ENCODE measurements around the gene COL4A5. TPM values are rescaled to one million over a fixed set of nuclear protein-coding genes. Genes with fewer than 3 reads are reported as not detected.
"Not testable (repeated sequence)": the region's sequence is repeated elsewhere in the genome, so short reads cannot be mapped to it uniquely, and the experiment has no call there.

The COL4A5 gene
- total RNA-seq = not detected

- Mint-ChIP-seq H3K4me1 (no peaks in the 10 kb centered on the region), H3K27me3 (peaks cover 25% of the 10 kb centered on the region), H3K4me3 (peak within 1 kb of the TSS; percentile 39), H3K27ac (no peak within 1 kb of the TSS), H3K9me3 (no peaks in the 10 kb centered on the region), H3K36me3 (ENCODE audit: low read depth) (no peaks in the 10 kb centered on the region)
- DNase-seq = no peak
- POLR2A ChIA-PET = no interaction called here
- CTCF ChIA-PET = no interaction called here
Observed at GRCh38 chrX:108439426-108439942, at the start of gene COL4A5. Gene COL4A5 (plus strand): TSS chrX:108439838. CDS start chrX:108440126, 288 bp downstream.

GRCh38 chrX:108390976-108391717 lies 48.5 kb upstream of the COL4A5 start:
- CTCF ChIA-PET; H3K4me1 Mint-ChIP-seq; H3K4me3 Mint-ChIP-seq; H3K27me3 Mint-ChIP-seq; POLR2A ChIA-PET; H3K9me3 Mint-ChIP-seq; H3K36me3 Mint-ChIP-seq (ENCODE audit: low read depth); H3K27ac Mint-ChIP-seq; DNase-seq: not testable (repeated sequence)

GRCh38 chrX:108396188-108396891 lies 43.3 kb upstream of the COL4A5 start:
- Mint-ChIP-seq H3K9me3 (no peaks in the 10 kb centered on the region), H3K4me1 (no peaks in the 10 kb centered on the region), H3K4me3 (no peak overlapping the region), H3K36me3 (ENCODE audit: low read depth) (no peaks in the 10 kb centered on the region), H3K27me3 (no peaks in the 10 kb centered on the region), H3K27ac (no peak overlapping the region)
- no peak for DNase-seq
- POLR2A ChIA-PET = no interaction called here
- CTCF ChIA-PET = no interaction called here

- POLR2A ChIA-PET = no interaction called here
- H3K27me3 Mint-ChIP-seq = no peaks in the 10 kb centered on the region
- no peak overlapping the region for H3K4me3 Mint-ChIP-seq
- no peaks in the 10 kb centered on the region for H3K4me1 Mint-ChIP-seq
- no peaks in the 10 kb centered on the region for H3K9me3 Mint-ChIP-seq
- no peaks in the 10 kb centered on the region for H3K36me3 Mint-ChIP-seq (ENCODE audit: low read depth)
- DNase-seq = no peak
- CTCF ChIA-PET = no interaction called here
- H3K27ac Mint-ChIP-seq = no peak overlapping the region
Observed at GRCh38 chrX:108396986-108397385, 42.7 kb upstream of the COL4A5 start.

- no peaks in the 10 kb centered on the region for H3K4me1 Mint-ChIP-seq
Observed at GRCh38 chrX:108397627-108398391, 41.8 kb upstream of the COL4A5 start.

GRCh38 chrX:108399418-108400165 lies 40.0 kb upstream of the COL4A5 start:
- Mint-ChIP-seq H3K4me3 (no peak overlapping the region), H3K27me3 (no peaks in the 10 kb centered on the region), H3K9me3 (no peaks in the 10 kb centered on the region), H3K36me3 (ENCODE audit: low read depth) (no peaks in the 10 kb centered on the region), H3K4me1 (no peaks in the 10 kb centered on the region), H3K27ac (no peak overlapping the region)
- DNase-seq = no peak
- ChIA-PET CTCF (no interaction called here), POLR2A (no interaction called here)

More at GRCh38 chrX:108397627-108398391, 41.8 kb upstream of the COL4A5 start:
- H3K27me3 Mint-ChIP-seq = no peaks in the 10 kb centered on the region
- POLR2A ChIA-PET = no interaction called here
- no peak overlapping the region for H3K4me3 Mint-ChIP-seq
- H3K9me3 Mint-ChIP-seq = no peaks in the 10 kb centered on the region
- CTCF ChIA-PET = no interaction called here
- DNase-seq = no peak
- no peaks in the 10 kb centered on the region for H3K36me3 Mint-ChIP-seq (ENCODE audit: low read depth)
- no peak overlapping the region for H3K27ac Mint-ChIP-seq

- no peak for DNase-seq
- H3K4me3 Mint-ChIP-seq = no peak overlapping the region
- H3K4me1 Mint-ChIP-seq = no peaks in the 10 kb centered on the region
- no peaks in the 10 kb centered on the region for H3K9me3 Mint-ChIP-seq
- no peak overlapping the region for H3K27ac Mint-ChIP-seq
- CTCF ChIA-PET = no interaction called here
- no peaks in the 10 kb centered on the region for H3K27me3 Mint-ChIP-seq
- no peaks in the 10 kb centered on the region for H3K36me3 Mint-ChIP-seq (ENCODE audit: low read depth)
- POLR2A ChIA-PET = no interaction called here
Observed at GRCh38 chrX:108412783-108413182, 26.9 kb upstream of the COL4A5 start.

- DNase-seq = no peak
- CTCF ChIA-PET = no interaction called here
- POLR2A ChIA-PET = no interaction called here
- Mint-ChIP-seq H3K36me3 (ENCODE audit: low read depth) (no peaks in the 10 kb centered on the region), H3K4me3 (no peak overlapping the region), H3K27me3 (no peaks in the 10 kb centered on the region), H3K9me3 (no peaks in the 10 kb centered on the region), H3K4me1 (no peaks in the 10 kb centered on the region), H3K27ac (no peak overlapping the region)
Observed at GRCh38 chrX:108415146-108415545, 24.5 kb upstream of the COL4A5 start.

GRCh38 chrX:108415891-108416290 lies 23.7 kb upstream of the COL4A5 start:
- DNase-seq = no peak
- H3K27me3 Mint-ChIP-seq = no peaks in the 10 kb centered on the region
- no peaks in the 10 kb centered on the region for H3K4me1 Mint-ChIP-seq
- no peak overlapping the region for H3K27ac Mint-ChIP-seq
- H3K36me3 Mint-ChIP-seq (ENCODE audit: low read depth) = no peaks in the 10 kb centered on the region
- ChIA-PET CTCF (no interaction called here), POLR2A (no interaction called here)
- H3K9me3 Mint-ChIP-seq = no peaks in the 10 kb centered on the region
- no peak overlapping the region for H3K4me3 Mint-ChIP-seq

- ChIA-PET CTCF (no interaction called here), POLR2A (no interaction called here)
- no peak for DNase-seq
- no peak overlapping the region for H3K4me3 Mint-ChIP-seq
- no peaks in the 10 kb centered on the region for H3K27me3 Mint-ChIP-seq
- H3K27ac Mint-ChIP-seq = no peak overlapping the region
- H3K36me3 Mint-ChIP-seq (ENCODE audit: low read depth) = no peaks in the 10 kb centered on the region
- no peaks in the 10 kb centered on the region for H3K4me1 Mint-ChIP-seq
- H3K9me3 Mint-ChIP-seq = no peaks in the 10 kb centered on the region
Observed at GRCh38 chrX:108417257-108417656, 22.4 kb upstream of the COL4A5 start.

- Mint-ChIP-seq H3K4me3 (no peak overlapping the region), H3K27me3 (no peaks in the 10 kb centered on the region), H3K9me3 (no peaks in the 10 kb centered on the region), H3K27ac (no peak overlapping the region), H3K4me1 (no peaks in the 10 kb centered on the region), H3K36me3 (ENCODE audit: low read depth) (no peaks in the 10 kb centered on the region)
- DNase-seq = no peak
- ChIA-PET CTCF (no interaction called here), POLR2A (no interaction called here)
Observed at GRCh38 chrX:108419401-108419800, 20.2 kb upstream of the COL4A5 start.

- H3K27me3 Mint-ChIP-seq = no peaks in the 10 kb centered on the region
- H3K4me1 Mint-ChIP-seq = no peaks in the 10 kb centered on the region
- H3K9me3 Mint-ChIP-seq = no peaks in the 10 kb centered on the region
- H3K36me3 Mint-ChIP-seq (ENCODE audit: low read depth) = no peaks in the 10 kb centered on the region
- CTCF ChIA-PET = no interaction called here
- no peak for DNase-seq
- H3K4me3 Mint-ChIP-seq = no peak overlapping the region
- POLR2A ChIA-PET = no interaction called here
- H3K27ac Mint-ChIP-seq = no peak overlapping the region
Observed at GRCh38 chrX:108420481-108420880, 19.2 kb upstream of the COL4A5 start.

- Mint-ChIP-seq H3K9me3 (no peaks in the 10 kb centered on the region), H3K4me1 (no peaks in the 10 kb centered on the region), H3K27me3 (no peaks in the 10 kb centered on the region), H3K36me3 (ENCODE audit: low read depth) (no peaks in the 10 kb centered on the region), H3K27ac (no peak overlapping the region), H3K4me3 (no peak overlapping the region)
- POLR2A ChIA-PET = no interaction called here
- DNase-seq = no peak
- CTCF ChIA-PET = no interaction called here
Observed at GRCh38 chrX:108426262-108426661, 13.4 kb upstream of the COL4A5 start.

Measured in activated CD4-positive, alpha-beta memory T cell treated with anti-CD3 and anti-CD28 coated beads, Interleukin-2, amount 10 ng/mL, durations not matched to agents 7 days and 5 days (primary cell).